Activated CD8-positive, alpha-beta memory T cell treated with anti-CD3 and anti-CD28 coated beads, Interleukin-2, amount 50 U/mL, for 4 hours (primary cell): ENCODE measurements around the gene COL11A1.
"Not testable (repeated sequence)": the region's sequence is repeated elsewhere in the genome, so short reads cannot be mapped to it uniquely, and the experiment has no call there.

Experiments used
- DNase-seq: peaks from one replicate; pipeline ENCODE4 v3.0.0-alpha.2; 2020

Gene COL11A1

GRCh38 chr1:102833151-102833550 is 275.2 kb downstream of the COL11A1 start:
- no peak for DNase-seq

GRCh38 chr1:102826706-102827105 is 281.6 kb downstream of the COL11A1 start:
- not testable (repeated sequence) for DNase-seq
